Left lung (tissue), 10 donors: ENCODE results near the gene TMEM108. TPM values are rescaled to one million over a fixed set of nuclear protein-coding genes. Genes with fewer than 3 reads are reported as not detected.
A peak's percentile ranks its signal among the peaks of the same experiment; 100 is the strongest.

Experiments
- ATAC-seq: fragments of 200-7000 bp; cut with Tn5 transposase; one replicate; pipeline ENCODE4 v1.9.1; 2020; ENCODE audit warnings: moderate library complexity
- DNase-seq, 4 donors: peaks; one replicate each; pipeline ENCODE4 v3.0.0-alpha.2; 2013 to 2020
- H3K27ac ChIP-seq, 2 donors: fragments of 200-600 bp; sonication (generic) in 1 of 2; one replicate each; pipeline versions ENCODE4 v1.5.0 to v1.8.0; 2020 to 2021
- H3K27me3 ChIP-seq, 2 donors: fragments of 200-600 bp; sonication (generic) in 1 of 2; one replicate each; pipeline versions ENCODE4 v1.5.0 to v1.8.0; 2020 to 2021
- H3K36me3 ChIP-seq, 2 donors: fragments of 200-600 bp; sonication (generic) in 1 of 2; one replicate each; pipeline versions ENCODE4 v1.5.0 to v1.8.0; 2020 to 2021
- H3K4me1 ChIP-seq, 2 donors: fragments of 200-600 bp; one replicate each; pipeline ENCODE4 v1.8.0; 2021
- H3K4me3 ChIP-seq, 2 donors: fragments of 200-600 bp; sonication (generic) in 1 of 2; one replicate each; pipeline versions ENCODE4 v1.5.0 to v1.8.0; 2020 to 2021; ENCODE audit warnings: mild to moderate bottlenecking in 1 of 2
- H3K9me3 ChIP-seq, 2 donors: fragments of 200-600 bp; sonication (generic) in 1 of 2; one replicate each; pipeline versions ENCODE4 v1.5.0 to v1.8.0; 2020 to 2021
- CTCF ChIP-seq, 2 donors: fragments of 200-600 bp; sonication (generic) in 1 of 2; IDR thresholded peaks; one replicate each; pipeline versions ENCODE4 v1.5.0 to v1.8.0; 2021; ENCODE audit warnings: antibody characterized with exemption in 2 of 2
- intact Hi-C, 2 donors: fragments of 100-400 bp; cut with DNase I; formaldehyde crosslinking; loops; one replicate each; pipeline versions ENCODE4 v1.11.2 to v1.14.2; 2022
- polyA plus RNA-seq, 6 donors: library from polyadenylated mRNA; unstranded; fragments of 120-200 nt; gene quantifications; one replicate each; pipeline ENCODE4 v1.2.1, GENCODE V29; 2013; ENCODE audit not compliant: insufficient read length in 6 of 6
- total RNA-seq, 2 donors: library from RNA; stranded (reverse); fragmentation: NEBNext Ultra II Directional; extraction: Animal tissue kit (Norgen Biotek cat#: 25700); gene quantifications; one replicate each; pipeline ENCODE4 v1.2.1, GENCODE V29; 2021
- donor health status: DM: no; HTN: yes; CAD: no.
- donor health status: DM: no; HTN: no; CAD: no.

Gene TMEM108
- total and polyA plus RNA-seq, 8 donors: 18.5 to 58.8 (median 43.7) TPM

- Histone ChIP-seq H3K9me3 (no peaks in the 10 kb centered on the region), H3K4me3 (no peak overlapping the region), H3K4me1 (no peaks in the 10 kb centered on the region), H3K27me3 (no peaks in the 10 kb centered on the region), H3K27ac (no peak overlapping the region), H3K36me3 (no peaks in the 10 kb centered on the region)
- intact Hi-C loops: no loop called here
- DNase-seq (peak in 2 of 4 donors; percentile 28 to 51), ATAC-seq (no peak)
- TF ChIP-seq CTCF (IDR thresholded peaks at IDR 0.05): no peak
Observed at GRCh38 chr3:133295944-133296917, 258.0 kb downstream of the TMEM108 start.

- H3K27me3 ChIP-seq: no peaks in the 10 kb centered on the region
- no peak overlapping the region for H3K4me3 ChIP-seq
- ATAC-seq: no peak
- H3K9me3 ChIP-seq: no peaks in the 10 kb centered on the region
- H3K27ac ChIP-seq: no peak overlapping the region
- no peaks in the 10 kb centered on the region for H3K36me3 ChIP-seq
- DNase-seq: no peak
- no peaks in the 10 kb centered on the region for H3K4me1 ChIP-seq
- intact Hi-C loops: no loop called here
- TF ChIP-seq CTCF (IDR thresholded peaks at IDR 0.05): no peak
Observed at GRCh38 chr3:133296981-133297380, 258.8 kb downstream of the TMEM108 start.

GRCh38 chr3:133300102-133300501, 261.9 kb downstream of the TMEM108 start:
- Histone ChIP-seq H3K36me3 (no peaks in the 10 kb centered on the region), H3K27me3 (no peaks in the 10 kb centered on the region), H3K9me3 (peaks cover 0 to 2% of the 10 kb centered on the region in 2 donors), H3K27ac (no peak overlapping the region), H3K4me3 (no peak overlapping the region), H3K4me1 (no peaks in the 10 kb centered on the region)
- intact Hi-C loops: no loop called here
- no peak for TF ChIP-seq CTCF (IDR thresholded peaks at IDR 0.05)
- DNase-seq: no peak
- no peak for ATAC-seq

GRCh38 chr3:133301194-133301593, 263.0 kb downstream of the TMEM108 start:
- ATAC-seq: no peak
- Histone ChIP-seq H3K4me3 (no peak overlapping the region), H3K36me3 (no peaks in the 10 kb centered on the region), H3K27me3 (no peaks in the 10 kb centered on the region), H3K4me1 (no peaks in the 10 kb centered on the region), H3K9me3 (peaks cover 0 to 2% of the 10 kb centered on the region in 2 donors), H3K27ac (no peak overlapping the region)
- DNase-seq: no peak
- intact Hi-C loops: no loop called here
- no peak for TF ChIP-seq CTCF (IDR thresholded peaks at IDR 0.05)

GRCh38 chr3:133301731-133302130, 263.5 kb downstream of the TMEM108 start:
- DNase-seq: no peak
- Histone ChIP-seq H3K27ac (no peak overlapping the region), H3K27me3 (no peaks in the 10 kb centered on the region), H3K4me3 (no peak overlapping the region), H3K36me3 (no peaks in the 10 kb centered on the region), H3K4me1 (no peaks in the 10 kb centered on the region), H3K9me3 (peaks cover 0 to 2% of the 10 kb centered on the region in 2 donors)
- intact Hi-C loops: no loop called here
- no peak for TF ChIP-seq CTCF (IDR thresholded peaks at IDR 0.05)
- ATAC-seq: no peak
